Stomach (tissue), 9 donors: ENCODE measurements around the gene FOXO6. TPM values are rescaled to one million over a fixed set of nuclear protein-coding genes. Genes with fewer than 3 reads are reported as not detected.

Experiments used
- DNase-seq, 2 donors: peaks; one replicate each; pipeline versions ENCODE4 v3.0.0 to v3.0.0-alpha.2; 2013 to 2019
- H3K27ac ChIP-seq, 5 donors: fragments of 200-600 bp in 4 of 5; sonication (generic) in 4 of 5; one replicate each; pipeline ENCODE4 v1.5.1; 2013 to 2019; ENCODE audit warnings: mild to moderate bottlenecking in 1 of 5, moderate library complexity in 1 of 5
- H3K27me3 ChIP-seq, 3 donors: fragments of 200-600 bp; sonication (generic); one replicate each; pipeline ENCODE4 v1.5.1; 2017 to 2019; ENCODE audit warnings: mixed run types in 1 of 3
- H3K36me3 ChIP-seq, 4 donors: fragments of 200-600 bp; sonication (generic); 1 replicate in 3 of 4; 2 replicates in 1 of 4; pipeline ENCODE4 v1.5.1; 2016 to 2019
- H3K4me1 ChIP-seq, 4 donors: fragments of 200-600 bp; sonication (generic); one replicate each; pipeline ENCODE4 v1.5.1; 2016 to 2019
- H3K4me3 ChIP-seq, 4 donors: fragments of 200-600 bp; sonication (generic) in 3 of 4; one replicate each; pipeline ENCODE4 v1.5.1; 2016 to 2019; ENCODE audit warnings: mild to moderate bottlenecking in 1 of 4
- H3K9me3 ChIP-seq, 4 donors: fragments of 200-600 bp; sonication (generic); one replicate each; pipeline ENCODE4 v1.5.1; 2016 to 2019
- CTCF ChIP-seq, 7 experiments: fragments of 450-650 bp in 4 of 7; fragments of 200-600 bp in 3 of 7; sonication (generic) in 3 of 7; IDR thresholded peaks; one replicate each; pipeline ENCODE4 v1.5.1; 2016 to 2019; ENCODE audit warnings: antibody characterized with exemption in 7 of 7, control low read depth in 2 of 7, mild to moderate bottlenecking in 1 of 7
- EP300 ChIP-seq: sonication (generic); formaldehyde crosslinking; IDR thresholded peaks from one replicate; pipeline ENCODE4 v1.6.1; 2017; ENCODE audit warnings: antibody characterized with exemption
- POLR2A ChIP-seq, 4 donors: fragments of 450-650 bp; IDR thresholded peaks; one replicate each; pipeline ENCODE4 v1.6.1; 2016; ENCODE audit warnings: antibody characterized with exemption in 4 of 4, control low read depth in 2 of 4, mild to moderate bottlenecking in 1 of 4, moderate library complexity in 1 of 4
- POLR2AphosphoS5 ChIP-seq, 3 donors: sonication (generic); formaldehyde crosslinking; IDR thresholded peaks; one replicate each; pipeline ENCODE4 v1.6.1; 2016; ENCODE audit warnings: antibody characterized with exemption in 3 of 3
- WGBS, 5 donors: extraction: QIAGEN DNeasy Blood & Tissue Kit in 3 of 5; methylation state at CpG; one replicate each; pipeline versions ENCODE4 v1.1.5 to v1.1.7; 2013 to 2018; 5-methylcytosine and 5-hydroxymethylcytosine counted together
- intact Hi-C: fragments of 100-400 bp; cut with DNase I; formaldehyde crosslinking; loops from one replicate; pipeline ENCODE4 v1.15.1; 2023; ENCODE audit warnings: low total_unique reads
- polyA plus RNA-seq, 3 donors: library from polyadenylated mRNA; stranded (reverse); fragments of 200-250 nt; gene quantifications; one replicate each; pipeline ENCODE4 v1.2.3, GENCODE V29; 2013
- total RNA-seq, 5 donors: library from RNA; depleted of rRNA; stranded (reverse); fragments of >200 nt; gene quantifications; one replicate each; pipeline versions ENCODE4 v1.1.0 to v1.2.3, GENCODE V29; 2014 to 2016
- donor health status: healthy with polysubstance abuse.
- donor health status: Bipolar disorder and iron deficiency.
- donor health status: healthy.

The FOXO6 gene
- total and polyA plus RNA-seq, 8 donors: under 0.01 to 1.1 (median 0.60) TPM; not detected in 4

GRCh38 chr1:41358131-41359021 is 2.9 kb upstream of the FOXO6 start:
- H3K4me3 ChIP-seq: no peak overlapping the region
- H3K9me3 ChIP-seq: no peaks in the 10 kb centered on the region
- peak in 1 of 2 donors; percentile 46 for DNase-seq
- peaks cover 18 to 53% (median 37%) of the 10 kb centered on the region in 4 donors for H3K4me1 ChIP-seq
- whole genome bisulfite sequencing, 5 donors: 56 to 62% (median 58%) methylated on average over 23 to 25 of the region's 25 CpGs
- no peak for TF ChIP-seq POLR2A (IDR thresholded peaks at IDR 0.05)
- no peak for TF ChIP-seq CTCF (IDR thresholded peaks at IDR 0.05)
- no peak for TF ChIP-seq POLR2AphosphoS5 (IDR thresholded peaks at IDR 0.05)
- no peak for TF ChIP-seq EP300
- H3K36me3 ChIP-seq: no peaks in the 10 kb centered on the region
- peaks cover 0 to 20% (median 18%) of the 10 kb centered on the region in 3 donors for H3K27me3 ChIP-seq
- intact Hi-C loops: no loop called here
- H3K27ac ChIP-seq: no peak overlapping the region

GRCh38 chr1:41359211-41360073 is 1.8 kb upstream of the FOXO6 start:
- Histone ChIP-seq H3K27ac (peak overlapping the region in 1 of 5 donors; percentile 78), H3K9me3 (no peaks in the 10 kb centered on the region), H3K27me3 (peaks cover 0 to 29% (median 18%) of the 10 kb centered on the region in 3 donors), H3K4me3 (no peak overlapping the region), H3K36me3 (no peaks in the 10 kb centered on the region), H3K4me1 (peaks cover 18 to 53% (median 37%) of the 10 kb centered on the region in 4 donors)
- DNase-seq: peak; percentile 23 to 32
- intact Hi-C loops: no loop called here
- 88 to 96% (median 90%) methylated on average over 10 of the region's 10 CpGs for WGBS, 5 donors
- TF ChIP-seq POLR2AphosphoS5 (IDR thresholded peaks at IDR 0.05) (no peak), CTCF (IDR thresholded peaks at IDR 0.05) (no peak), POLR2A (IDR thresholded peaks at IDR 0.05) (no peak), EP300 (no peak)

GRCh38 chr1:41360074-41360785 is 1.0 kb upstream of the FOXO6 start:
- 51 to 70% (median 57%) methylated on average over 11 to 12 of the region's 12 CpGs for WGBS, 5 donors
- no peaks in the 10 kb centered on the region for H3K36me3 ChIP-seq
- H3K27ac ChIP-seq: peak overlapping the region in 2 of 5 donors; percentile 75 to 78
- peak in 1 of 2 donors; percentile 59 for DNase-seq
- H3K9me3 ChIP-seq: no peaks in the 10 kb centered on the region
- H3K4me3 ChIP-seq: peak overlapping the region; percentile 63 to 77 (median 70)
- no peak for TF ChIP-seq EP300
- TF ChIP-seq POLR2AphosphoS5 (IDR thresholded peaks at IDR 0.05): no peak
- peaks cover 18 to 55% (median 41%) of the 10 kb centered on the region in 4 donors for H3K4me1 ChIP-seq
- intact Hi-C loops: no loop called here
- H3K27me3 ChIP-seq: peaks cover 0 to 31% (median 18%) of the 10 kb centered on the region in 3 donors

- TF ChIP-seq POLR2AphosphoS5 (IDR thresholded peaks at IDR 0.05) (no peak), POLR2A (IDR thresholded peaks at IDR 0.05) (no peak), EP300 (no peak), CTCF (IDR thresholded peaks at IDR 0.05) (no peak)
- Histone ChIP-seq H3K36me3 (no peaks in the 10 kb centered on the region), H3K27ac (peak overlapping the region in 4 of 5 donors; percentile 32 to 78 (median 73)), H3K4me1 (peaks cover 27 to 70% (median 56%) of the 10 kb centered on the region in 4 donors), H3K9me3 (no peaks in the 10 kb centered on the region), H3K4me3 (peak overlapping the region; percentile 63 to 77 (median 70)), H3K27me3 (peaks cover 0 to 41% (median 25%) of the 10 kb centered on the region in 3 donors)
- WGBS, 5 donors: 0 to 1% (median 1%) methylated on average over 28 to 113 of the region's 113 CpGs
- intact Hi-C loops: no loop called here
- DNase-seq: peak in 1 of 2 donors; percentile 79
Observed at GRCh38 chr1:41361495-41362356, 492 bp downstream of the FOXO6 start.
